Measurements from ENCODE around the gene UBE3C.

Gene UBE3C

GRCh38 chr7:157278167-157278790 lies 139.6 kb downstream of the UBE3C start:
- H3K9me3 ChIP-seq (ENCODE audit: control insufficient read depth, insufficient read depth, low read length), result no peaks in the 10 kb centered on the region
- H3F3A ChIP-seq (ENCODE audit: control insufficient read depth, insufficient read depth), result no peaks in the 10 kb centered on the region
- no peaks in the 10 kb centered on the region for H3K9me2 ChIP-seq (replicated peaks; ENCODE audit: control insufficient read depth, low read length)
- H3K4me2 ChIP-seq (ENCODE audit: low read length), result no peak overlapping the region
- peaks cover 3% of the 10 kb centered on the region; the same call in 1 of the 2 replicates for H3K4me1 ChIP-seq (ENCODE audit: control insufficient read depth, low read length)
- no peak overlapping the region for H3K4me3 ChIP-seq (ENCODE audit: low read length)
- no peaks in the 10 kb centered on the region for H4K20me1 ChIP-seq (ENCODE audit: control insufficient read depth, insufficient read depth, low read depth, low read length)
- no peaks in the 10 kb centered on the region for H3K79me2 ChIP-seq (ENCODE audit: control insufficient read depth, low read length)
- TF ChIP-seq, protein P1, sequence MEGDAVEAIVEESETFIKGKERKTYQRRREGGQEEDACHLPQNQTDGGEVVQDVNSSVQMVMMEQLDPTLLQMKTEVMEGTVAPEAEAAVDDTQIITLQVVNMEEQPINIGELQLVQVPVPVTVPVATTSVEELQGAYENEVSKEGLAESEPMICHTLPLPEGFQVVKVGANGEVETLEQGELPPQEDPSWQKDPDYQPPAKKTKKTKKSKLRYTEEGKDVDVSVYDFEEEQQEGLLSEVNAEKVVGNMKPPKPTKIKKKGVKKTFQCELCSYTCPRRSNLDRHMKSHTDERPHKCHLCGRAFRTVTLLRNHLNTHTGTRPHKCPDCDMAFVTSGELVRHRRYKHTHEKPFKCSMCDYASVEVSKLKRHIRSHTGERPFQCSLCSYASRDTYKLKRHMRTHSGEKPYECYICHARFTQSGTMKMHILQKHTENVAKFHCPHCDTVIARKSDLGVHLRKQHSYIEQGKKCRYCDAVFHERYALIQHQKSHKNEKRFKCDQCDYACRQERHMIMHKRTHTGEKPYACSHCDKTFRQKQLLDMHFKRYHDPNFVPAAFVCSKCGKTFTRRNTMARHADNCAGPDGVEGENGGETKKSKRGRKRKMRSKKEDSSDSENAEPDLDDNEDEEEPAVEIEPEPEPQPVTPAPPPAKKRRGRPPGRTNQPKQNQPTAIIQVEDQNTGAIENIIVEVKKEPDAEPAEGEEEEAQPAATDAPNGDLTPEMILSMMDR (IDR thresholded peaks at IDR 0.05; ENCODE audit: low read depth, low read length, poor library complexity, severe bottlenecking), result no peak
- no peak for TF ChIP-seq EZH2phosphoT487 (IDR thresholded peaks at IDR 0.05; ENCODE audit: borderline replicate concordance, low read length)
- no peaks in the 10 kb centered on the region for H3K27me3 ChIP-seq (ENCODE audit: control insufficient read depth, low read length)
- no peak overlapping the region for H3K27ac ChIP-seq (ENCODE audit: low read depth, low read length)
- H3K36me3 ChIP-seq (ENCODE audit: control insufficient read depth, low read length), result no peaks in the 10 kb centered on the region

- no peak overlapping the region for H3K4me2 ChIP-seq (ENCODE audit: low read length)
- no peak overlapping the region for H3K4me3 ChIP-seq (ENCODE audit: low read length)
- H3K9me2 ChIP-seq (replicated peaks; ENCODE audit: control insufficient read depth, low read length), result no peaks in the 10 kb centered on the region
- no peak overlapping the region for H3K27ac ChIP-seq (ENCODE audit: low read depth, low read length)
- TF ChIP-seq EZH2phosphoT487 (IDR thresholded peaks at IDR 0.05; ENCODE audit: borderline replicate concordance, low read length), result no peak
- TF ChIP-seq, protein P1 (IDR thresholded peaks at IDR 0.05; ENCODE audit: low read depth, low read length, poor library complexity, severe bottlenecking), result no peak
- H4K20me1 ChIP-seq (ENCODE audit: control insufficient read depth, insufficient read depth, low read depth, low read length), result no peaks in the 10 kb centered on the region
- no peaks in the 10 kb centered on the region for H3K4me1 ChIP-seq (ENCODE audit: control insufficient read depth, low read length)
- no peaks in the 10 kb centered on the region for H3K79me2 ChIP-seq (ENCODE audit: control insufficient read depth, low read length)
- H3F3A ChIP-seq (ENCODE audit: control insufficient read depth, insufficient read depth), result no peaks in the 10 kb centered on the region
- H3K36me3 ChIP-seq (ENCODE audit: control insufficient read depth, low read length), result no peaks in the 10 kb centered on the region
- no peaks in the 10 kb centered on the region for H3K9me3 ChIP-seq (ENCODE audit: control insufficient read depth, insufficient read depth, low read length)
- no peaks in the 10 kb centered on the region for H3K27me3 ChIP-seq (ENCODE audit: control insufficient read depth, low read length)
These were observed 140.3 kb downstream of the UBE3C start for GRCh38 chr7:157278791-157279724.

DNA sequence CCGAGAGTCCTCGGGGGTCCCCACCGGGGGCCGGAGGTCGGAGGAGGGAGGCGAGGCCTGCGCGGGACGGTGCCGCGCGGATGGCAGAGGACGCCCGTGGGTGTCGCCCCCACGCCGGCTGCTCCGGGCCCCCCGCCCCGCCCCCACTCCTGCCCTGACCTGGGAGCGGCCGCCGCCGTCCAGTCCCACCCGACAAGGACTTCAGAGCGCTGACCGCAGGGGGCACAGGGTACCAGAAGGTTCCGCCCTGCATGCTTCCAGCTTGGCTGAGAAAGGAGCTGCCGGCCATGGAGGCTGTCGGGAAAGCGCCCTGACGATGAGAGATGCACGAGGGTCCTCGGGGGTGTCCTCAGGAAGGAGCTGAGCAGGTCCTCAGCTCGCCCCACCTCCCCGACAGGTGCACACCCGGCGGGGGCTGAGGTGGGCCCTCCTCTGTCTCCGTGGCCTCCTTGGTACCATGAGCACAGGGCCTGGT lies 141.1 kb downstream of the UBE3C start:
- no peaks in the 10 kb centered on the region for H3K27me3 ChIP-seq (ENCODE audit: control insufficient read depth, low read length)
- no peaks in the 10 kb centered on the region for H3K36me3 ChIP-seq (ENCODE audit: control insufficient read depth, low read length)
- no peaks in the 10 kb centered on the region for H3K9me3 ChIP-seq (ENCODE audit: control insufficient read depth, insufficient read depth, low read length)
- H3K4me2 ChIP-seq (ENCODE audit: low read length), result no peak overlapping the region
- no peaks in the 10 kb centered on the region for H4K20me1 ChIP-seq (ENCODE audit: control insufficient read depth, insufficient read depth, low read depth, low read length)
- H3K4me1 ChIP-seq (ENCODE audit: control insufficient read depth, low read length), result no peaks in the 10 kb centered on the region
- no peaks in the 10 kb centered on the region for H3F3A ChIP-seq (ENCODE audit: control insufficient read depth, insufficient read depth)
- no peak overlapping the region for H3K27ac ChIP-seq (ENCODE audit: low read depth, low read length)
- no peaks in the 10 kb centered on the region for H3K79me2 ChIP-seq (ENCODE audit: control insufficient read depth, low read length)
- no peak overlapping the region for H3K4me3 ChIP-seq (ENCODE audit: low read length)
- TF ChIP-seq, protein P1 (IDR thresholded peaks at IDR 0.05; ENCODE audit: low read depth, low read length, poor library complexity, severe bottlenecking), result no peak
- no peak for TF ChIP-seq EZH2phosphoT487 (IDR thresholded peaks at IDR 0.05; ENCODE audit: borderline replicate concordance, low read length)
- H3K9me2 ChIP-seq (replicated peaks; ENCODE audit: control insufficient read depth, low read length), result no peaks in the 10 kb centered on the region

Data from DOHH2 (cell line).